Thyroid gland (tissue), 4 donors: ENCODE data around the gene SEC14L5.

Experiments used
- POLR2A ChIP-seq, 2 donors: fragments of 450-650 bp; IDR thresholded peaks; one replicate each; pipeline ENCODE4 v1.6.1; 2017; ENCODE audit warnings: antibody characterized with exemption in 2 of 2, mild to moderate bottlenecking in 2 of 2, moderate library complexity in 1 of 2
- TF ChIP-seq, protein P1 (sequence below), 6 experiments: fragments of 200-600 bp in 3 of 6; fragments of 450-650 bp in 3 of 6; sonication (generic) in 3 of 6; IDR thresholded peaks; one replicate each; pipeline ENCODE4 v1.5.1; 2016 to 2019; ENCODE audit warnings: antibody characterized with exemption in 6 of 6, mild to moderate bottlenecking in 2 of 6, inconsistent platforms in 1 of 6, moderate library complexity in 1 of 6

DNA sequence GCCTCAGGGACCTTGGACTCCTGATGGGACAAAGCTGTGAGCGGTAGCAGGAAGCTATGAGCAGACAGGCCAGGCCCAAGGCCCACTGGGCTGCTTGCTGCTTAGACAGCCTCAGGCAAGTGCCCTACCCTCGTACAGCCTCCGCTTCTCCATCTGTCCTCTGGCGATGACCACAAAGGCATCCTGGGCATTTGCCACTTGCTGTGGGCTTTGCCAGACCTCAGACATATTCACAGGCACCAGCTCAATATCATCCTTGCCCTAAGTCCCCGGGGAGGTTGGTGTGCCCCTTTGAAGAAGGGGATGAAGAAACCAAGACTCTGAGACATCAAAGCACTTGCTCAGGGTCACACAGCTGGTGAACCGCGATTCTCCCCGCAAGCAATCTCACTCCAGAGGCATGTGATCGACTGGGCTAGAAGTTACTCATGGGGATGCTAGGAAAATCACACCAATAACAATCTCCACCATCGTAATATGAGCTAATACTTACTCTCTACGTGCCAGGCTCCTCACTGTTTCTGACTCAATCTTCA, 42.8 kb upstream of the SEC14L5 start:
- TF ChIP-seq POLR2A (IDR thresholded peaks at IDR 0.05) = no peak
- TF ChIP-seq, protein P1, sequence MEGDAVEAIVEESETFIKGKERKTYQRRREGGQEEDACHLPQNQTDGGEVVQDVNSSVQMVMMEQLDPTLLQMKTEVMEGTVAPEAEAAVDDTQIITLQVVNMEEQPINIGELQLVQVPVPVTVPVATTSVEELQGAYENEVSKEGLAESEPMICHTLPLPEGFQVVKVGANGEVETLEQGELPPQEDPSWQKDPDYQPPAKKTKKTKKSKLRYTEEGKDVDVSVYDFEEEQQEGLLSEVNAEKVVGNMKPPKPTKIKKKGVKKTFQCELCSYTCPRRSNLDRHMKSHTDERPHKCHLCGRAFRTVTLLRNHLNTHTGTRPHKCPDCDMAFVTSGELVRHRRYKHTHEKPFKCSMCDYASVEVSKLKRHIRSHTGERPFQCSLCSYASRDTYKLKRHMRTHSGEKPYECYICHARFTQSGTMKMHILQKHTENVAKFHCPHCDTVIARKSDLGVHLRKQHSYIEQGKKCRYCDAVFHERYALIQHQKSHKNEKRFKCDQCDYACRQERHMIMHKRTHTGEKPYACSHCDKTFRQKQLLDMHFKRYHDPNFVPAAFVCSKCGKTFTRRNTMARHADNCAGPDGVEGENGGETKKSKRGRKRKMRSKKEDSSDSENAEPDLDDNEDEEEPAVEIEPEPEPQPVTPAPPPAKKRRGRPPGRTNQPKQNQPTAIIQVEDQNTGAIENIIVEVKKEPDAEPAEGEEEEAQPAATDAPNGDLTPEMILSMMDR (IDR thresholded peaks at IDR 0.05) = no peak
